Effector CD8-positive, alpha-beta T cell (primary cell): ENCODE results near the gene KCNJ14.

Source experiments
- DNase-seq: peaks from one replicate; lab custom pipeline; 2025; lab: John Stamatoyannopoulos, UW
- total RNA-seq, 4 experiments: gene quantifications; one replicate each; lab custom pipeline; 2026; lab: John Stamatoyannopoulos, UW

The KCNJ14 gene
- 2.8 to 5.3 (median 3.5) reads per million in 4 experiments for total RNA-seq

GRCh38 chr19:48455171-48455907 is at the start of gene KCNJ14:
TSS of gene KCNJ14 (plus strand) at chr19:48455574. CDS start at chr19:48461725, 6,151 bp downstream.
- DNase-seq: no peak

- no peak for DNase-seq
Observed at GRCh38 chr19:48405850-48406249, 49.5 kb upstream of the KCNJ14 start.

- no peak for DNase-seq
Observed at GRCh38 chr19:48413879-48414587, 41.3 kb upstream of the KCNJ14 start.

- DNase-seq: peak; percentile 63
Observed at GRCh38 chr19:48415395-48415794, 40.0 kb upstream of the KCNJ14 start.

- no peak for DNase-seq
Observed at GRCh38 chr19:48415806-48416221, 39.6 kb upstream of the KCNJ14 start.

- no peak for DNase-seq
Observed at GRCh38 chr19:48417421-48417820, 38.0 kb upstream of the KCNJ14 start.

GRCh38 chr19:48418317-48419064 is 36.9 kb upstream of the KCNJ14 start:
- DNase-seq: no peak

- peak; percentile 43 for DNase-seq
Observed at GRCh38 chr19:48419158-48419920, 36.0 kb upstream of the KCNJ14 start.

- no peak for DNase-seq
Observed at GRCh38 chr19:48421548-48421947, 33.8 kb upstream of the KCNJ14 start.

GRCh38 chr19:48424694-48425219 is 30.6 kb upstream of the KCNJ14 start:
- DNase-seq: no peak

GRCh38 chr19:48428670-48429069 is 26.7 kb upstream of the KCNJ14 start:
- no peak for DNase-seq

- no peak for DNase-seq
Observed at GRCh38 chr19:48433337-48433736, 22.0 kb upstream of the KCNJ14 start.

GRCh38 chr19:48436586-48436985 is 18.8 kb upstream of the KCNJ14 start:
- no peak for DNase-seq

GRCh38 chr19:48441360-48442050 is 13.9 kb upstream of the KCNJ14 start:
- no peak for DNase-seq

- DNase-seq: no peak
Observed at GRCh38 chr19:48442116-48443035, 13.0 kb upstream of the KCNJ14 start.

GRCh38 chr19:48443256-48443655 is 12.1 kb upstream of the KCNJ14 start:
- no peak for DNase-seq

GRCh38 chr19:48443731-48444128 is 11.6 kb upstream of the KCNJ14 start:
- DNase-seq: no peak

GRCh38 chr19:48444129-48444935 is 11.0 kb upstream of the KCNJ14 start:
- DNase-seq: no peak

GRCh38 chr19:48444936-48445200 is 10.5 kb upstream of the KCNJ14 start:
- DNase-seq: no peak
